GM12892 (cell line): ENCODE results near the gene ATP11C.

Experiments used
- DNase-seq: peaks from one replicate; pipeline ENCODE4 v3.0.0; 2011; ENCODE audit not compliant: insufficient read length
- FAIRE-seq: peaks from 2 replicates; lab custom pipeline; 2011; peaks lifted over from hg19 to GRCh38; lab: Jason Lieb, UNC
- POLR2A ChIP-seq: IDR thresholded peaks from 2 replicates; pipeline ENCODE4 v1.6.1; 2011; ENCODE audit warnings: low read depth, low read length, control low read depth
- POLR2AphosphoS5 ChIP-seq: IDR thresholded peaks from 2 replicates; pipeline ENCODE4 v1.6.1; 2011; ENCODE audit warnings: low read depth, low read length, control low read depth
- TAF1 ChIP-seq: IDR thresholded peaks from 2 replicates; pipeline ENCODE4 v1.6.1; 2011; ENCODE audit warnings: low read depth, mild to moderate bottlenecking, control low read depth, low read length, borderline replicate concordance

ATP11C gene

GRCh38 chrX:139825618-139826017, 107.2 kb downstream of the ATP11C start:
- DNase-seq (no peak), FAIRE-seq (no peak)
- TF ChIP-seq POLR2AphosphoS5 = no peak
- no peak for TF ChIP-seq POLR2A
- TF ChIP-seq TAF1 = no peak

GRCh38 chrX:139823806-139824205, 109.0 kb downstream of the ATP11C start:
- FAIRE-seq (no peak), DNase-seq (no peak)
- TF ChIP-seq TAF1 (no peak), POLR2A (no peak), POLR2AphosphoS5 (no peak)

DNA sequence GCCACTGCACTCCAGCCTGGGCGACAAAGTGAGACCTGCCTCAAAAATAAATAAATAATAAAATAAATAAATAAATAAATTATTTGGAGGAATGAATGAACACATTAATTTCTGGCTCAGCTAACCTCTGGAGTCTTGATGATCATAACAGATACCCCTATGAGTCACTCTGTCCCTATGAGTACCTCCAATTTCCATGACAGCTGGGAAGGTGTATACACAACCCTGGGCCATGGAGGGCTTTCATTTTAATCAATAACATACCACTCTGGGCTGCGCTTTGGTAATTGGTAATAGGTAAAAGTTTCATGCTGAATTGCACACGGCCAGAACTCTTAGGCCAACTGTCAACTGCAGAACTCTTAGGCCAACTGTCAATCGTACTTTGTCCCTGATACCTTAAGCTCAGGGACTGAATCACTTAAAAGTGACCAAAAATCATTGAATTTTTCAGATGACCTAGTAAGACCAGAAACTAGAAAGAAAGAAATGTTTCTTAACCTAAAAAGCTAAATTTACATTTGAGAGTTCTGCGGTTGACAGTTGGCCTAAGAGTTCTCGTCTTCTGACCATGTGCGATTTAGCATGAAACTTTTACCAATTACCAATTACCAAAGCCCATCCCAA, 112.4 kb downstream of the ATP11C start:
- no peak for TF ChIP-seq POLR2AphosphoS5
- no peak for TF ChIP-seq TAF1
- no peak for TF ChIP-seq POLR2A
- DNase-seq (no peak), FAIRE-seq (no peak)

- DNase-seq (no peak), FAIRE-seq (no peak)
- TF ChIP-seq POLR2AphosphoS5 (no peak), POLR2A (no peak), TAF1 (no peak)
Observed at GRCh38 chrX:139816204-139816603, 116.6 kb downstream of the ATP11C start.

- no peak for TF ChIP-seq POLR2AphosphoS5
- TF ChIP-seq TAF1 = no peak
- TF ChIP-seq POLR2A = no peak
- FAIRE-seq (no peak), DNase-seq (no peak)
Observed at GRCh38 chrX:139815771-139816170, 117.1 kb downstream of the ATP11C start.

DNA sequence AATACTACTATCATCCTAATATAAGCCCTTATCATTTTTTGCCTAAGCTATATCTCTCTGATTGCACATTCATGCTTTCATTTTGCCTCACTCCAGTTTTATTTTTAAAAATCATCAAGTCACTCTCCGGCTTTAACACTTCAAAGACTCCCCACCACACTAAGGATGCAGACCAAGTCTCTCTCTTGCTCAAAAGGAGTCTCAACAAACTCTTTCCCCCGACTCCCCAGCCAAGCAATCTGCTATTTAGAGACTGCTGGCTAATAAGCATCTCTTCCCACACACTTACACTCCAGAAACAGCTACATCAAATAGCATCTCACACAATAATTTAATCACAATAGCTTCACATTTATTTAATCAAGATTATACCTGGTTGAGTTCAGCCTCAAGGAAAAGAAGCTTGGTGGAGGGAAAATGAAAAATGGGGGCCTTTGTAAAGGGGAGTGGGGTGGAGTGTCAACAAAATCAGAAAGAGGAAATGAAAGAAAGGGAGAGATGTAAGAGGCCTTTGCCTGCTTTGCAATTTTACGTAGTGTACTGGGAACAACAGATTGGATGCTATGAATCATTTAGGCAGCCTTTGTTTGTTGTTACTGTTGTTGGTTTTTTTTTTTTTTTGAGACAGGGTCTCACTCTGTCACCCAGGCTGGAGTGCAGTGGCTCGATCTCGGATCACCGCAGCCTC, 120.8 kb downstream of the ATP11C start:
- DNase-seq = no peak
- FAIRE-seq = peak; percentile 14
- TF ChIP-seq POLR2A (no peak), TAF1 (no peak), POLR2AphosphoS5 (no peak)

- no peak for DNase-seq
- FAIRE-seq = no peak
- no peak for TF ChIP-seq POLR2AphosphoS5
- no peak for TF ChIP-seq TAF1
- TF ChIP-seq POLR2A = no peak
Observed at GRCh38 chrX:139804482-139804881, 128.4 kb downstream of the ATP11C start.

DNA sequence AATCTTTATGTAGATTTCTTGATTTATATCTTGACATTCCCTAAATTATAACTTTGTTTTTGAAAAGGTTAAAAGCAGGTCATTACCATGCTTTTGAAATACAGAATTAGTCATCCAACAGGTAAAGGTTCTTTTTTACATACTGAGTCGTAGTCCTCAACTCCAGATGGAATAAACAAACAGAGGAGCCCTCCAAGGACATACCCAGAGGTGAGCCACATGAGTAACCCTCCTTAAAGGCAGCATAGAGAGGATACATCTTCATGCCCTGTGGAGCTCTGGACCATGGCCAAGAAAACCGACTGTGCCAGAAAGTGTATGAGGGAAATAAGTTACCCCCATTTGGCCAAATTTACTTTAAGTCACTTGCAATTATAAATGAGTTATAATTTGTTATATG, 129.6 kb downstream of the ATP11C start:
- TF ChIP-seq POLR2AphosphoS5 = no peak
- TF ChIP-seq POLR2A = no peak
- FAIRE-seq (no peak), DNase-seq (no peak)

- FAIRE-seq = no peak
- DNase-seq = no peak
- no peak for TF ChIP-seq POLR2A
Observed at GRCh38 chrX:139802048-139802447, 130.8 kb downstream of the ATP11C start.

GRCh38 chrX:139801397-139801813, 131.4 kb downstream of the ATP11C start:
- no peak for TF ChIP-seq POLR2AphosphoS5
- no peak for TF ChIP-seq TAF1
- TF ChIP-seq POLR2A = no peak
- FAIRE-seq = peak; percentile 72
- DNase-seq = no peak

DNA sequence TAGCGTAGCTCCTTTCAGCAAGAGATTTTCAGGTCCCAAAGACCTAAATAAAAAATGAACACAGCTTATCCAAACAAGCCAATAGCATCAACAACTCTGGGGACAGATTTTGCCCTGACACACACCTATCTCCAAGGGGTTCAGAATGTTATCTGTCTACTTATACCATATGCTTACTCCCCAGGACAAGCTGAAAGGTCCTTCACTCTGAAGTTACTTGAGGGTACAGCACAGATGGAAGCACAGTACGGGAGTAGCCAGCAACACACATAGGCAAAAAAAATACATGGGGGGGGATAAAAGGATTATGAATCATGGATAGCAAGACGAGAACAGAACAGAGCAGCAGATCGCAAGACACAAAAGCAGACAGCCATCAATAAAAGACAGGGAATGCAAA, 134.2 kb downstream of the ATP11C start:
- DNase-seq (no peak), FAIRE-seq (no peak)
- TF ChIP-seq POLR2A = no peak
- no peak for TF ChIP-seq TAF1
- no peak for TF ChIP-seq POLR2AphosphoS5

- DNase-seq (no peak), FAIRE-seq (peak; percentile 64)
- TF ChIP-seq POLR2A = no peak
- TF ChIP-seq POLR2AphosphoS5 = no peak
- no peak for TF ChIP-seq TAF1
Observed at GRCh38 chrX:139795196-139795595, 137.7 kb downstream of the ATP11C start.

DNA sequence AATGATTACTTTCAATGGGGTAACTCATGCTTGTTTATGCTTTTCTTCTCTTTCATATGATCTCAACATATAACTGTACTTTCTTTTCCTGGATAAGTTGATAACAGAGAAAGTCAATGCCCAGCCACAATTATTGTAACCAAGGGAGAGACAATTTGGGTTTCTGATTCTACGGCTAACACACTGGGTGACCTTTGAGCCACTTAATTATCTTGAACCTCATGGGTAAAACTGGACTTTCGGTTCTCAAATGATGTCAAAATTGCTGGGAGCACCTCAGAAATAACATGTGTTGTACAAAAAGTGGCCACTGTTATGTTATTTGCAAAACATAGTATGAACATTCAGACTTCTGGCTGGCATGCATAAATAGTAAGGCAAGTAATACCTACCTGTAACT, 145.3 kb downstream of the ATP11C start:
- DNase-seq = no peak
- no peak for FAIRE-seq
- TF ChIP-seq POLR2A (no peak), TAF1 (no peak), POLR2AphosphoS5 (no peak)
